ENCODE results near the gene HCN1. TPM values are rescaled to one million over a fixed set of nuclear protein-coding genes. Genes with fewer than 3 reads are reported as not detected.
A peak's percentile ranks its signal among the peaks of the same experiment; 100 is the strongest.

The HCN1 gene
- total RNA-seq, 1 experiment from 2014 or later = 0.04 TPM

- TF ChIP-seq CTCF (conservative IDR thresholded peaks at IDR 0.05; ENCODE audit: low read depth, low read length) (no peak), EZH2 (IDR thresholded peaks at IDR 0.05; ENCODE audit: borderline replicate concordance, low read depth, low read length, poor library complexity, severe bottlenecking) (no peak)
- DNase-seq (ENCODE audit: low spot score) = peak; percentile 10
- no peak overlapping the region for H3K27ac ChIP-seq (ENCODE audit: low read depth, low read length, poor library complexity, severe bottlenecking)
- BruUV-seq (replicated peaks) = no TSS peak
- H3K36me3 ChIP-seq (ENCODE audit: insufficient read depth, low read length, poor library complexity, severe bottlenecking) = no peaks in the 10 kb centered on the region
- H3K27me3 ChIP-seq (replicated peaks; ENCODE audit: insufficient read depth, low read depth, low read length, poor library complexity) = peaks cover 54% of the 10 kb centered on the region
- intact Hi-C loops (cut with micrococcal nuclease; ENCODE audit: unreplicated experiment) = loop anchor here (5.0 kb wide), 1 partner anchor 753 kb away; no protein-coding TSS in a partner anchor
- H3K4me3 ChIP-seq (ENCODE audit: low read depth, low read length, poor library complexity, severe bottlenecking) = peak overlapping the region; percentile 25
- CTCF ChIA-PET = no interaction called here
- peaks cover 8% of the 10 kb centered on the region for H3K4me1 ChIP-seq (ENCODE audit: insufficient read depth, low read length, poor library complexity, severe bottlenecking)
- no peaks in the 10 kb centered on the region for H3K9me3 ChIP-seq (ENCODE audit: low read depth, low read length, poor library complexity, severe bottlenecking)
- POLR2A ChIA-PET (ENCODE audit: low non-redundant PET) = no interaction called here
Observed at GRCh38 chr5:45694971-45695803, 993 bp downstream of the HCN1 start.

- no TSS peak for BruUV-seq (replicated peaks)
- intact Hi-C loops (cut with micrococcal nuclease; ENCODE audit: unreplicated experiment) = no loop called here
- CTCF ChIA-PET = no interaction called here
- Histone ChIP-seq H3K4me1 (ENCODE audit: insufficient read depth, low read length, poor library complexity, severe bottlenecking) (peaks cover 8% of the 10 kb centered on the region), H3K4me3 (ENCODE audit: low read depth, low read length, poor library complexity, severe bottlenecking) (no peak overlapping the region), H3K27me3 (replicated peaks; ENCODE audit: insufficient read depth, low read depth, low read length, poor library complexity) (peaks cover 63% of the 10 kb centered on the region), H3K9me3 (ENCODE audit: low read depth, low read length, poor library complexity, severe bottlenecking) (no peaks in the 10 kb centered on the region), H3K36me3 (ENCODE audit: insufficient read depth, low read length, poor library complexity, severe bottlenecking) (no peaks in the 10 kb centered on the region), H3K27ac (ENCODE audit: low read depth, low read length, poor library complexity, severe bottlenecking) (no peak overlapping the region)
- TF ChIP-seq EZH2 (IDR thresholded peaks at IDR 0.05; ENCODE audit: borderline replicate concordance, low read depth, low read length, poor library complexity, severe bottlenecking) = no peak
- no peak for TF ChIP-seq CTCF (conservative IDR thresholded peaks at IDR 0.05; ENCODE audit: low read depth, low read length)
- DNase-seq (ENCODE audit: low spot score) = peak; percentile 30
- POLR2A ChIA-PET (ENCODE audit: low non-redundant PET) = no interaction called here
Observed at GRCh38 chr5:45694255-45694814, 1.8 kb downstream of the HCN1 start.

- Histone ChIP-seq H3K9me3 (ENCODE audit: low read depth, low read length, poor library complexity, severe bottlenecking) (no peaks in the 10 kb centered on the region), H3K4me1 (ENCODE audit: insufficient read depth, low read length, poor library complexity, severe bottlenecking) (peaks cover 8% of the 10 kb centered on the region), H3K4me3 (ENCODE audit: low read depth, low read length, poor library complexity, severe bottlenecking) (no peak overlapping the region), H3K36me3 (ENCODE audit: insufficient read depth, low read length, poor library complexity, severe bottlenecking) (no peaks in the 10 kb centered on the region), H3K27me3 (replicated peaks; ENCODE audit: insufficient read depth, low read depth, low read length, poor library complexity) (peaks cover 78% of the 10 kb centered on the region), H3K27ac (ENCODE audit: low read depth, low read length, poor library complexity, severe bottlenecking) (no peak overlapping the region)
- no TSS peak for BruUV-seq (replicated peaks)
- intact Hi-C loops (cut with micrococcal nuclease; ENCODE audit: unreplicated experiment) = no loop called here
- no peak for TF ChIP-seq CTCF (conservative IDR thresholded peaks at IDR 0.05; ENCODE audit: low read depth, low read length)
- no peak for TF ChIP-seq EZH2 (IDR thresholded peaks at IDR 0.05; ENCODE audit: borderline replicate concordance, low read depth, low read length, poor library complexity, severe bottlenecking)
- ChIA-PET CTCF (no interaction called here), POLR2A (ENCODE audit: low non-redundant PET) (no interaction called here)
- no peak for DNase-seq (ENCODE audit: low spot score)
Observed at GRCh38 chr5:45692481-45692880, 3.7 kb downstream of the HCN1 start.

All from A673 (cell line).